Measurements from ENCODE around the gene EYS.

Gene EYS

GRCh38 chr6:65709099-65709830 is 2.2 kb upstream of the EYS start:
- no peak for DNase-seq (ENCODE audit: low read depth)
- TF ChIP-seq, protein P1, sequence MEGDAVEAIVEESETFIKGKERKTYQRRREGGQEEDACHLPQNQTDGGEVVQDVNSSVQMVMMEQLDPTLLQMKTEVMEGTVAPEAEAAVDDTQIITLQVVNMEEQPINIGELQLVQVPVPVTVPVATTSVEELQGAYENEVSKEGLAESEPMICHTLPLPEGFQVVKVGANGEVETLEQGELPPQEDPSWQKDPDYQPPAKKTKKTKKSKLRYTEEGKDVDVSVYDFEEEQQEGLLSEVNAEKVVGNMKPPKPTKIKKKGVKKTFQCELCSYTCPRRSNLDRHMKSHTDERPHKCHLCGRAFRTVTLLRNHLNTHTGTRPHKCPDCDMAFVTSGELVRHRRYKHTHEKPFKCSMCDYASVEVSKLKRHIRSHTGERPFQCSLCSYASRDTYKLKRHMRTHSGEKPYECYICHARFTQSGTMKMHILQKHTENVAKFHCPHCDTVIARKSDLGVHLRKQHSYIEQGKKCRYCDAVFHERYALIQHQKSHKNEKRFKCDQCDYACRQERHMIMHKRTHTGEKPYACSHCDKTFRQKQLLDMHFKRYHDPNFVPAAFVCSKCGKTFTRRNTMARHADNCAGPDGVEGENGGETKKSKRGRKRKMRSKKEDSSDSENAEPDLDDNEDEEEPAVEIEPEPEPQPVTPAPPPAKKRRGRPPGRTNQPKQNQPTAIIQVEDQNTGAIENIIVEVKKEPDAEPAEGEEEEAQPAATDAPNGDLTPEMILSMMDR (conservative IDR thresholded peaks at IDR 0.05; ENCODE audit: control insufficient read depth, insufficient read depth, low read depth, low read length): no peak
- H3K4me3 ChIP-seq (ENCODE audit: control insufficient read depth, low read depth, low read length): no peak overlapping the region

DNA sequence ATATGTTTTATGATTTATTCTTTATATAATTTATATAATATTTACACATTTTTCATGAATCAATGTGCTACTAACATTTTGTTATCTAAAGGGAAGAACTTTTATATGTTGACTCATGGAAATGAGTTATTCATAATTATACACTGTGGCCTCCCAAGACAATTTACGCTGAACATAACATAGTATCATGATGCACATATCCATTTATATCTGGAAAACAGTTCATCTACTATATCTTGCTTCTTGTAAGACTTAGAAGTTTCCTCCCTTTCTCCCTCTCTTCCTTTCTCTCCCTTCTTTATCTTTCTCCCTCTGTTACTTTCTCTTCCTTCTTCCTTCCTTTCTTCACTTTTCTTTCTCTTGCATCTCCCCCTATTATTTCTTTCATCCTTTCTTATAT is 1.1 kb upstream of the EYS start:
- TF ChIP-seq, protein P1 (conservative IDR thresholded peaks at IDR 0.05; ENCODE audit: control insufficient read depth, insufficient read depth, low read depth, low read length): no peak
- H3K4me3 ChIP-seq (ENCODE audit: control insufficient read depth, low read depth, low read length): no peak overlapping the region
- DNase-seq (ENCODE audit: low read depth): no peak

DNA sequence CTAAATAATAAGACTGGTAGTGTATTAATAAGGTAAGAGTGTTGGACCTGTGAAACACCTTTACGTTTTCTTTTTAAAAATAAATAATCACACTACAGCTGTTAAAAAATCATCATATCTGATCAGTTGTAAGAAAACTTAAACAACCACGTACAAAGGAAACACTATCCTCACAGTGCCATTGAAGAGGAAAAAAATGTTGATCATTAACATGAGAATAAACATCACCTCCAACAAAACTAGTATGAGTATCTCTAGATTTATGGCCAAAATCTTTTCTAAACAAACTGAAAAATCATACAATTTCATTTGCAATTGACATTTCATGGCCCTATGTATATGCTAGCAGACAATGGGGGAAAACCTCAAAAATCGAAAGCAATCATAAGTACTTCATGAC is 590 bp downstream of the EYS start:
- no peak overlapping the region for H3K4me3 ChIP-seq (ENCODE audit: control insufficient read depth, low read depth, low read length)
- TF ChIP-seq, protein P1 (conservative IDR thresholded peaks at IDR 0.05; ENCODE audit: control insufficient read depth, insufficient read depth, low read depth, low read length): no peak
- no peak for DNase-seq (ENCODE audit: low read depth)

- TF ChIP-seq, protein P1 (conservative IDR thresholded peaks at IDR 0.05; ENCODE audit: control insufficient read depth, insufficient read depth, low read depth, low read length): no peak
- H3K4me3 ChIP-seq (ENCODE audit: control insufficient read depth, low read depth, low read length): no peak overlapping the region
- DNase-seq (ENCODE audit: low read depth): no peak
Measured at GRCh38 chr6:65701325-65701724, 5.7 kb downstream of the EYS start.

- H3K4me3 ChIP-seq (ENCODE audit: control insufficient read depth, low read depth, low read length): no peak overlapping the region
- DNase-seq (ENCODE audit: low read depth): no peak
- TF ChIP-seq, protein P1 (conservative IDR thresholded peaks at IDR 0.05; ENCODE audit: control insufficient read depth, insufficient read depth, low read depth, low read length): no peak
Measured at GRCh38 chr6:65700561-65700960, 6.5 kb downstream of the EYS start.

DNA sequence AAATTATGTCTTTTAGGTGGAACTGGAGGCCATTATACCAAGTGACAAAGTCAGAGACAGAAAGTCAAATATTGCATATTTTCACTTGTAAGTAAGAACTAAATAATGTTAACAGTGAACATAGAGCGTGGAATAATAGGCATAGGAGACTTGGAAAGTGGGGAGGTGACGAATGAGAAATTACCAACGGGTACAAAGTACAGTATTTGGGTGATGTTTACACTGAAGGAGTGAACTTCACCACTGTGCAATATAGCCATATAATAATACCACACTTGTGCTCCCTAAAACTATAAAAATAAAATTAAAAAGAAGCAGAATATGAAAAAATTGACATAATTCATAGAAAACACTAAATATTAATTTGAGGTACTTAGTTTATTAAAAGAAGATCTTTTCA is 14.9 kb downstream of the EYS start:
- DNase-seq (ENCODE audit: low read depth): no peak
- TF ChIP-seq, protein P1 (conservative IDR thresholded peaks at IDR 0.05; ENCODE audit: control insufficient read depth, insufficient read depth, low read depth, low read length): no peak
- no peak overlapping the region for H3K4me3 ChIP-seq (ENCODE audit: control insufficient read depth, low read depth, low read length)

Measured in fibroblast of mammary gland (primary cell).